ENCODE results near the gene PTPRG.

PTPRG gene

DNA sequence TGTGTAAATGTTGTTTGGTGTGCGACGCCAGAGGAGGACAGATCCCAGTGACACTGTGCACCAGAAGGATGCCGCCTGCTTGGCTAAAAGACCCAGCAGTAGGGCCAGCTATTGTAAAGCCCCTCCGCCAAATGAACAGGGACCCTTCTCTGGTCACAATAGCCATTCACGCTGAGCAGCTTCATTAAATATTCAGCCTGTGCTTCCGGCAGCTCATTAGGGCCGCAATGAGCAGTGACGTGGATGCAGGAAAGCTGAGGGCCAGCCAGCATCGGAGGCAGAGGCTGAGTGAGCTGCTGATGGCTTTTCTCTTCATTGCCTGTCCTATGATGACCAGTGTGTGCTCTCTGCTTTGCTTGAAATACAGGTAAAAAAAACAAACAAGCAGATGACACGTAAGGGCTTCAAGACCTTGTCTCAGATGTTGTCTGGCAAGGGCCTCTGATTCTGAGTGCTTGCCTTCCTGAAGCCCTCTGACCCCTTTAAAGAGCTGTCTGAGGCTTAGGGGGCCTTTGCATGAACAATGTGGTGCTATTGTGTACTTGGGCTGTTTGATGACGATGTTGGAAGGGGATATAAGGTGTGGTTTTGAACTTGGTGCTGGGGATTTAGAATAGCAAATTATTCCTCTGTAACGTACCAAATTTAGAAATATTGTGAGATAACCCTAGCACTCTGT is 681.6 kb downstream of the PTPRG start:
- no peaks in the 10 kb centered on the region for H3K9me3 ChIP-seq (ENCODE audit: control insufficient read depth, insufficient read depth, low read depth, low read length)
- H3K4me3 ChIP-seq (ENCODE audit: low read depth, low read length): no peak overlapping the region
- peaks cover 6% of the 10 kb centered on the region; the same call in 1 of the 2 replicates for H3K36me3 ChIP-seq (ENCODE audit: control insufficient read depth, insufficient read depth, low read length)
- H3K27me3 ChIP-seq (ENCODE audit: control insufficient read depth, insufficient read depth, low read length): no peaks in the 10 kb centered on the region
- no peak overlapping the region for H3K9ac ChIP-seq (ENCODE audit: low read length)
- peaks cover 37% of the 10 kb centered on the region for H3K4me1 ChIP-seq (ENCODE audit: control insufficient read depth, insufficient read depth, low read length)
- no peak overlapping the region for H3K27ac ChIP-seq (ENCODE audit: low read depth, low read length)

- Histone ChIP-seq H3K36me3 (ENCODE audit: control insufficient read depth, insufficient read depth, low read length) (peaks cover 6% of the 10 kb centered on the region; the same call in 1 of the 2 replicates), H3K4me3 (ENCODE audit: low read depth, low read length) (no peak overlapping the region), H3K4me1 (ENCODE audit: control insufficient read depth, insufficient read depth, low read length) (peaks cover 31% of the 10 kb centered on the region), H3K9me3 (ENCODE audit: control insufficient read depth, insufficient read depth, low read depth, low read length) (no peaks in the 10 kb centered on the region), H3K27ac (ENCODE audit: low read depth, low read length) (no peak overlapping the region), H3K27me3 (ENCODE audit: control insufficient read depth, insufficient read depth, low read length) (no peaks in the 10 kb centered on the region), H3K9ac (ENCODE audit: low read length) (no peak overlapping the region)
Observed at GRCh38 chr3:62246094-62246493, 684.7 kb downstream of the PTPRG start.

GRCh38 chr3:62246985-62247384 is 685.6 kb downstream of the PTPRG start:
- no peak overlapping the region for H3K4me3 ChIP-seq (ENCODE audit: low read depth, low read length)
- H3K4me1 ChIP-seq (ENCODE audit: control insufficient read depth, insufficient read depth, low read length): peaks cover 27% of the 10 kb centered on the region
- no peak overlapping the region for H3K27ac ChIP-seq (ENCODE audit: low read depth, low read length)
- H3K9ac ChIP-seq (ENCODE audit: low read length): no peak overlapping the region
- H3K9me3 ChIP-seq (ENCODE audit: control insufficient read depth, insufficient read depth, low read depth, low read length): no peaks in the 10 kb centered on the region
- no peaks in the 10 kb centered on the region for H3K27me3 ChIP-seq (ENCODE audit: control insufficient read depth, insufficient read depth, low read length)
- peaks cover 6% of the 10 kb centered on the region; the same call in 1 of the 2 replicates for H3K36me3 ChIP-seq (ENCODE audit: control insufficient read depth, insufficient read depth, low read length)

- Histone ChIP-seq H3K9ac (ENCODE audit: low read length) (no peak overlapping the region), H3K9me3 (ENCODE audit: control insufficient read depth, insufficient read depth, low read depth, low read length) (no peaks in the 10 kb centered on the region), H3K4me3 (ENCODE audit: low read depth, low read length) (no peak overlapping the region), H3K36me3 (ENCODE audit: control insufficient read depth, insufficient read depth, low read length) (peaks cover 4% of the 10 kb centered on the region; the same call in 1 of the 2 replicates), H3K4me1 (ENCODE audit: control insufficient read depth, insufficient read depth, low read length) (peaks cover 13% of the 10 kb centered on the region; the same call in 1 of the 2 replicates), H3K27ac (ENCODE audit: low read depth, low read length) (no peak overlapping the region), H3K27me3 (ENCODE audit: control insufficient read depth, insufficient read depth, low read length) (no peaks in the 10 kb centered on the region)
Observed at GRCh38 chr3:62248734-62249483, 687.5 kb downstream of the PTPRG start.

GRCh38 chr3:62249484-62249776 is 688.1 kb downstream of the PTPRG start:
- Histone ChIP-seq H3K27me3 (ENCODE audit: control insufficient read depth, insufficient read depth, low read length) (no peaks in the 10 kb centered on the region), H3K9me3 (ENCODE audit: control insufficient read depth, insufficient read depth, low read depth, low read length) (no peaks in the 10 kb centered on the region), H3K4me1 (ENCODE audit: control insufficient read depth, insufficient read depth, low read length) (peaks cover 13% of the 10 kb centered on the region; the same call in 1 of the 2 replicates), H3K27ac (ENCODE audit: low read depth, low read length) (no peak overlapping the region), H3K4me3 (ENCODE audit: low read depth, low read length) (no peak overlapping the region), H3K36me3 (ENCODE audit: control insufficient read depth, insufficient read depth, low read length) (no peaks in the 10 kb centered on the region), H3K9ac (ENCODE audit: low read length) (no peak overlapping the region)

DNA sequence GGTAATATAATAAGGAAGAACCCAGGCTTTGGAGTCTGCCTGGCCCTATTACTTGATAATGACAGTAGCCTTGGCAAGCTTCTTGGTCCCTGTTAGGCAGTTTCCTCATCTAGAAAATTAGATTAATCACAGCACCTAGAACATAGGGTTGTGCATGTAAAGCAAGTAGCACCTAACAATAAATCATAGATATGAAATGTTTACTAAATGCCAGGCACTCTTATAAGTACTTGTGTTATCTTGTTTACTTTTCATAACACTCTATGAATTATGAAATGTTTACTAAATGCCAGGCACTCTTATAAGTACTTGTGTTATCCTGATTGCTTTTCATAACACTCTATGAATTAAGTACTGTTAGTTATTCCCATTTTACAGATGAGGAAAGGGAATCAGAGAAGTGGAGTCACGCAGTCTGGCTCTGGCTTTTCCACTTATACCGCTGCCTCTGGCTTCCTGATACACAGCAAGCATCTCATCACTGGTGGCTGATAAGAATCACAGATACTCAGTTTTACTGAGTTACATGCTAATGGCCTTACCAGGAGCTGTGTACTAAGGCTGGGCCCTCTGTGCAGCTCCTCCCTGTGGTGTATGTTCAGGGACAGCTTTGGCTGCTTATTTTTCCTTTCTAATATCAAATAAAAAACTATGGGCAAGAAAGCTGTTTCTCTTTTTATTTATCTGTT is 688.6 kb downstream of the PTPRG start:
- Histone ChIP-seq H3K4me1 (ENCODE audit: control insufficient read depth, insufficient read depth, low read length) (peaks cover 12% of the 10 kb centered on the region; the same call in 1 of the 2 replicates), H3K27ac (ENCODE audit: low read depth, low read length) (no peak overlapping the region), H3K9me3 (ENCODE audit: control insufficient read depth, insufficient read depth, low read depth, low read length) (no peaks in the 10 kb centered on the region), H3K9ac (ENCODE audit: low read length) (no peak overlapping the region), H3K4me3 (ENCODE audit: low read depth, low read length) (no peak overlapping the region), H3K27me3 (ENCODE audit: control insufficient read depth, insufficient read depth, low read length) (no peaks in the 10 kb centered on the region), H3K36me3 (ENCODE audit: control insufficient read depth, insufficient read depth, low read length) (no peaks in the 10 kb centered on the region)

GRCh38 chr3:62252438-62253157 is 691.2 kb downstream of the PTPRG start:
- no peak overlapping the region for H3K27ac ChIP-seq (ENCODE audit: low read depth, low read length)
- H3K4me1 ChIP-seq (ENCODE audit: control insufficient read depth, insufficient read depth, low read length): no peaks in the 10 kb centered on the region; the same call in 1 of the 2 replicates
- no peak overlapping the region for H3K4me3 ChIP-seq (ENCODE audit: low read depth, low read length)
- no peaks in the 10 kb centered on the region for H3K27me3 ChIP-seq (ENCODE audit: control insufficient read depth, insufficient read depth, low read length)
- no peaks in the 10 kb centered on the region for H3K36me3 ChIP-seq (ENCODE audit: control insufficient read depth, insufficient read depth, low read length)
- H3K9ac ChIP-seq (ENCODE audit: low read length): no peak overlapping the region
- H3K9me3 ChIP-seq (ENCODE audit: control insufficient read depth, insufficient read depth, low read depth, low read length): no peaks in the 10 kb centered on the region

- H3K9ac ChIP-seq (ENCODE audit: low read length): no peak overlapping the region
- no peaks in the 10 kb centered on the region for H3K4me1 ChIP-seq (ENCODE audit: control insufficient read depth, insufficient read depth, low read length)
- no peak overlapping the region for H3K4me3 ChIP-seq (ENCODE audit: low read depth, low read length)
Observed at GRCh38 chr3:62253971-62254370, 692.6 kb downstream of the PTPRG start.

DNA sequence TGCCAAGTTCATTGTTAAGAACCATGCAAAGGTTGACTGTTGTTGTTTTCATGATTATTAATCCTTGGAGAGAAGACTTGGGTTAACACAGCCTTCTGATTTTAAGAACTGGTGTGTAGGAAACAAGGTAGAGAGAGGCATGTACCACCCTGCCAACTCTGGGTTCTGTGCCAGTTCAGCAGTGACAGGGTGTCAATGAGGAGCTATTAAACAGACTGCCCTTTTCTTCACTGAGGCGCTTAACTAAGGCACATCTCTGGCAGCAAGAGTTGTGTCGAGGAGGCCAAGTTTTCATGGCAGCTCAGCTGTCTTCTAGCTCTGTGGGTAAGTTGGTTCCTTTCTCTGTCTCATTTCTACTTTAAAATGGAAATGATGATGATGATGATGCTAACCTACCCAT is 694.4 kb downstream of the PTPRG start:
- Histone ChIP-seq H3K9me3 (ENCODE audit: control insufficient read depth, insufficient read depth, low read depth, low read length) (no peaks in the 10 kb centered on the region), H3K27me3 (ENCODE audit: control insufficient read depth, insufficient read depth, low read length) (no peaks in the 10 kb centered on the region), H3K4me1 (ENCODE audit: control insufficient read depth, insufficient read depth, low read length) (peaks cover 6% of the 10 kb centered on the region; the same call in 1 of the 2 replicates), H3K9ac (ENCODE audit: low read length) (no peak overlapping the region), H3K36me3 (ENCODE audit: control insufficient read depth, insufficient read depth, low read length) (no peaks in the 10 kb centered on the region), H3K4me3 (ENCODE audit: low read depth, low read length) (no peak overlapping the region), H3K27ac (ENCODE audit: low read depth, low read length) (no peak overlapping the region)

More at GRCh38 chr3:62253971-62254370, 692.6 kb downstream of the PTPRG start:
- H3K9me3 ChIP-seq (ENCODE audit: control insufficient read depth, insufficient read depth, low read depth, low read length): no peaks in the 10 kb centered on the region
- no peaks in the 10 kb centered on the region for H3K36me3 ChIP-seq (ENCODE audit: control insufficient read depth, insufficient read depth, low read length)
- H3K27ac ChIP-seq (ENCODE audit: low read depth, low read length): no peak overlapping the region
- H3K27me3 ChIP-seq (ENCODE audit: control insufficient read depth, insufficient read depth, low read length): no peaks in the 10 kb centered on the region

DNA sequence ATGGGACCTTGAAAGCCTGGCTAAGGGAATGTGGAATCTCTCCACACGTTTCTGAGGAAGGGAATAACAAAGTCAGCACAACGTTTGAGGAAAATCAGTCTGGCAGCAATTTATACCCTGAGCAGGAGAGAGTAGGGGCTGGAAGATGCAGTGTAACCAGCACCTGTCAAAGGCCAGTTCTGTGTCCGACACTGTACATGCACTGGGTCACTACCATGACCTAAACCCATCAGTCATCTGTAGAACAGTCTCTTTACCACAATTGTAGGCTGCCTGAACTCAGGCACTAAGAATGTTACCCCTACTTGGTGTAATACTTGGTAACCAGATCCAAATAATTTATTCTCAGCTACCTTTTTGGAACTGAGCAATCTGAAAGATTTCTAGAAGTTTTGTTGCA is 698.6 kb downstream of the PTPRG start:
- Histone ChIP-seq H3K9ac (ENCODE audit: low read length) (no peak overlapping the region), H3K9me3 (ENCODE audit: control insufficient read depth, insufficient read depth, low read depth, low read length) (no peaks in the 10 kb centered on the region), H3K27ac (ENCODE audit: low read depth, low read length) (no peak overlapping the region), H3K4me3 (ENCODE audit: low read depth, low read length) (no peak overlapping the region), H3K27me3 (ENCODE audit: control insufficient read depth, insufficient read depth, low read length) (no peaks in the 10 kb centered on the region), H3K4me1 (ENCODE audit: control insufficient read depth, insufficient read depth, low read length) (peaks cover 12% of the 10 kb centered on the region; the same call in 1 of the 2 replicates), H3K36me3 (ENCODE audit: control insufficient read depth, insufficient read depth, low read length) (peaks cover 28% of the 10 kb centered on the region)

Data from HUES6 (cell line).